Brain microvascular endothelial cell (primary cell): ENCODE data around the gene MYO9A.

Experiments used
- DNase-seq: peaks from one replicate; pipeline ENCODE4 v3.0.0-alpha.2; 2020
- H3K27ac ChIP-seq: fragments of 250-450 bp; sonication (Bioruptor Pico); 2 replicates; pipeline ENCODE4 v1.5.1; 2020; ENCODE audit warnings: mild to moderate bottlenecking, moderate library complexity
- H3K27me3 ChIP-seq: fragments of 250-450 bp; sonication (Bioruptor Pico); replicated peaks from 2 replicates; pipeline ENCODE4 v1.5.1; 2020; ENCODE audit warnings: mild to moderate bottlenecking
- H3K36me3 ChIP-seq: fragments of 250-450 bp; sonication (Bioruptor Pico); replicated peaks from 2 replicates; pipeline ENCODE4 v1.5.1; 2020; ENCODE audit warnings: mild to moderate bottlenecking
- H3K4me3 ChIP-seq: 2 replicates; pipeline ENCODE4 v1.5.1; 2011; ENCODE audit warnings: low read depth, mild to moderate bottlenecking, control low read depth, low read length, moderate library complexity
- CTCF ChIP-seq: IDR thresholded peaks from 2 replicates; pipeline ENCODE4 v1.5.1; 2011; ENCODE audit warnings: low read depth, mild to moderate bottlenecking, moderate library complexity, low read length, control low read depth, inconsistent platforms; ENCODE audit errors: missing control alignments
- in situ Hi-C: cut with HindIII; loops from 2 replicates; pipeline ENCODE4 v1.10.0; 2017; ENCODE audit warnings: low sequenced_read_pairs, low pct_ligation_motif_present

MYO9A gene

GRCh38 chr15:72154316-72154715 lies 36.4 kb upstream of the MYO9A start:
- H3K27me3 ChIP-seq: no peaks in the 10 kb centered on the region
- in situ Hi-C loops: no loop called here
- no peaks in the 10 kb centered on the region for H3K36me3 ChIP-seq
- no peak for DNase-seq
- H3K4me3 ChIP-seq: no peak overlapping the region
- no peak for TF ChIP-seq CTCF
- H3K27ac ChIP-seq: no peak overlapping the region

- Histone ChIP-seq H3K27me3 (no peaks in the 10 kb centered on the region), H3K27ac (no peak overlapping the region), H3K4me3 (no peak overlapping the region), H3K36me3 (no peaks in the 10 kb centered on the region)
- DNase-seq: no peak
- TF ChIP-seq CTCF: no peak
- in situ Hi-C loops: no loop called here
Observed at GRCh38 chr15:72153269-72154000, 35.5 kb upstream of the MYO9A start.

GRCh38 chr15:72147418-72147817 lies 29.5 kb upstream of the MYO9A start:
- TF ChIP-seq CTCF: no peak
- no peak overlapping the region for H3K27ac ChIP-seq
- no peaks in the 10 kb centered on the region for H3K27me3 ChIP-seq
- DNase-seq: no peak
- H3K4me3 ChIP-seq: no peak overlapping the region
- in situ Hi-C loops: no loop called here
- no peaks in the 10 kb centered on the region for H3K36me3 ChIP-seq

GRCh38 chr15:72146934-72147333 lies 29.0 kb upstream of the MYO9A start:
- no peaks in the 10 kb centered on the region for H3K36me3 ChIP-seq
- no peak overlapping the region for H3K4me3 ChIP-seq
- no peak overlapping the region for H3K27ac ChIP-seq
- no peak for TF ChIP-seq CTCF
- DNase-seq: no peak
- no peaks in the 10 kb centered on the region for H3K27me3 ChIP-seq
- in situ Hi-C loops: no loop called here

- H3K27ac ChIP-seq: no peak overlapping the region
- no peaks in the 10 kb centered on the region for H3K36me3 ChIP-seq
- H3K27me3 ChIP-seq: no peaks in the 10 kb centered on the region
- no peak overlapping the region for H3K4me3 ChIP-seq
- no peak for TF ChIP-seq CTCF
- in situ Hi-C loops: no loop called here
- DNase-seq: no peak
Observed at GRCh38 chr15:72146221-72146620, 28.3 kb upstream of the MYO9A start.
